HG03354 (cell line): ENCODE data around the gene SNCAIP.

Source experiments
- ATAC-seq: cut with Tn5 transposase; IDR thresholded peaks from one replicate; pipeline ENCODE4 v1.9.1; 2021; ENCODE audit warnings: mild to moderate bottlenecking; ENCODE audit not compliant: unreplicated experiment, poor library complexity, severe bottlenecking

The SNCAIP gene

DNA sequence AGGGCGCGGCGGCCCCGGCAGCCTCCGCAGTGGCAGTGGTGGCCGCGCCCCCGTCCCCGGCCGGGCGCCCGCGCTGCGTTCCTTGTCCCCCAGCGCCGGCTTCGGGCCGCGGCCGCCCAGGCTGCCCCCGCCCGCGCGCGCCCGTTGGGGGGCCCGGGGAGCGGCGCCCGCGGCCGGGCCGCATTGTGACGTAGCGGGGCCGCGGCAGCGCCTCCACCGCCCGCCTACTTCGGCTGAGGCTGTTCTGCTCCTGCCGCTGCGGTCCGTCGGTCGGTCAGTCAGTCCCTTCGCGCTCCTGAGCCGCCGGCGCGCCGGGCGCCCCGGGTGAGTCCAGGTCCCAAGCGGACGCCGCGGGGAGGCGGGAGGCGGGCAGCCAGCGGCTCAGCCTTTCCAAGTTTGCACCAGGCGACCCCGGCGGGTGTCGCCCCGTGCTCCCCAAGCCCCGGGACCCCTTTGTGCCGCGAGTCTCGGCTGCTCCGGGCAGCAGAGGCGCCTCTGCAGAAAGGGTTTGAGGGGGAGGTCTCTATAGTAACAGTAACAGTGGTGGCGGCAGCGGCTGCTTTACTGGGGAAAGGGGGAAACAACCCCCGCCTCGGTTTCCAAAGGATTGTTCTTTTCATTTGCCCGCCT lies at the start of gene SNCAIP:
Gene SNCAIP (plus strand): TSS at position 277 of the 630 bp plus-strand sequence. CDS start 78,898 bp downstream, outside the sequence.
- ATAC-seq: peak; percentile 70

- no peak for ATAC-seq
These were observed 48.5 kb upstream of the SNCAIP start for GRCh38 chr5:122263352-122264030.

DNA sequence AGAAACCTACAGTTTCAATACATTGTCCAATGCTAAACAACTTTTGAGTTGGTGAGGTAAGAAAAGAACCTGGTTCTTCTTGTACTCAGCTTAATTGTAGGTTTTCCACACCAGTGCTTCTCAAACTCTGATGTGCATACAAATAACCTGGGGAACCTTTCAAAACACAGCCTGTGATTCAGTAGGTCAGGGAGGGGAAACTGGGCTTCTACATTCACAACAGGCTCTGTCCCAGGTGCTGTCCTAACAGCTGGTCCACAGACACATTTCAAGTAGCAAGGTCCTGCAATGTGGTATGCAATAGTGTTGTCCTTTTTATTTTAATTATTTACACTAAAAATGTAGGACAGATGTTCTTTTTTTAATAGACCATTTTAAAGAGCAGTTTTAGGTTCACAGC lies 47.4 kb upstream of the SNCAIP start:
- ATAC-seq: no peak

GRCh38 chr5:122267185-122267584 lies 44.9 kb upstream of the SNCAIP start:
- ATAC-seq: no peak

- no peak for ATAC-seq
These were observed 38.3 kb upstream of the SNCAIP start for GRCh38 chr5:122273696-122274095.

GRCh38 chr5:122283592-122283991 lies 28.4 kb upstream of the SNCAIP start:
- no peak for ATAC-seq

GRCh38 chr5:122286541-122286940 lies 25.5 kb upstream of the SNCAIP start:
- ATAC-seq: no peak

GRCh38 chr5:122287101-122287500 lies 24.9 kb upstream of the SNCAIP start:
- no peak for ATAC-seq

- no peak for ATAC-seq
These were observed 20.8 kb upstream of the SNCAIP start for GRCh38 chr5:122291000-122291901.

GRCh38 chr5:122292332-122292731 lies 19.7 kb upstream of the SNCAIP start:
- no peak for ATAC-seq

DNA sequence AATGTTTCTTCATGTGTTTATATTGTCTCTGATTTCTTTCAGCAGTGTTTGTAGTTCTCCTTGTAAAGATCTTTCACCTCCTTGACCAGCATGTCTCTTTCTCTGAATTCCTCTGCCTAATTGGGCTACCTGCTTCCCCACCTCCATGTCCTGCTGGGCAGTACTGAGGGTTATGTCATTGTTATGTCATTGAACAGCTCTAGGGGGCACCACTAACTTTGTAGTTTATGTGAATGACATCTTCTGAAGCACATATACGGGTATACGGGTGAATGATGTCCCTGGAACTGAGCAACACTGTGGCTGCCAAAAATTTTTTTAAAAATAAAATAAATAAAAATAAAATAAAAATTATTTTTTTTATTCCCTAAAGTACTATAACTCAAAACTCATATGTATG lies 16.9 kb upstream of the SNCAIP start:
- no peak for ATAC-seq

DNA sequence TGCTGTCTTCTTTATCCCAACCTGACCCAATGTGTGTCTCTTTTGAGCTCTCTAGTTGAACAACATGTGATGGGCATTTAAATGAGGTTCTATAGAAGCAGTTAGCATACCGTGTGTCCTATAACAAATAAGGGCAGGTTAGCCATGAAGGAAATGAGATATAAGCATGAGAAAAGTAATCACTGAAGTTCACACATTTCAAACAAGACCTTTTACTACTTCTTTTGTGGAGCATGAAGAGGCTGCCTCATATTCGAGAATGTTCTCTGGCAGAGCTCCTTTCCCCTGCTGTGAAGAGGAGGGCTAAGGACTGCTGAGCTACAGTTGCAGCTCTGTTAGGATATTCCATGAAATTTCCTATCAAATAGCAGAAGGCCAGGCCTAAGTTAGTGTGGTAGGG lies 15.2 kb upstream of the SNCAIP start:
- ATAC-seq: no peak

DNA sequence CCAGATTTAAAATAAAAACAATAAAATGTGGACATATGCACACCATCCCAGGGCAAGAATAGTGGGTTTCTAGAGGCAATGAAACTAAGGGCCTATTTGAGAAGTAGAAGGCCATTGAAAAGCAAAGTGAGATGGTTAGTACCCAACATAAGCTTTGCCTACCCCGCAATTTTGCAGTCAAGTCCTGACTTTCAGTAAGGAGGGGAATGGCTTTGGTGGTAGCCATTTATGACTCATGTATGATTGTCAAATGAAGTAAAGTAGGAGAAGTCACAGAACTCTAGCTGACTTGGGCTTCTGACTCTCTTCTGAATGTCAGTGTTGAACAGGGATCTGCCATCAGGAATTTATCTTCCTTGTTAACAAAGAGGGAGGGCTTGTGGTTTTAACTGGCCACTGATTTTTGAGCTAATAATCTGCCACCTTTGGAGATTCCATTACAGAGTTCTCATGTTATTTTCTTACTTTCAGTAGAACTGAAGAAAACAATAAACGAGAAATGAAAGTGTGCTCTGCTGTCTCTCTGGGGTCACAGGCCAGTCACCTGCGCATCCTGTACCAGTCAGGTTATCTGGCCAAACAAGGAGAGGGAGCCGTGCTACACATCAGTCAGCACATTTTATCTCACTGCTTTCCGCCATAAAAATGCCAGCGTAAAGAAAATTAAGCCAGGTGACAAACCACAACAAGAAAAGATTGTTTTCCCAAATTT lies 14.3 kb upstream of the SNCAIP start:
- peak; percentile 92 for ATAC-seq

- peak; percentile 38 for ATAC-seq
These were observed 11.7 kb upstream of the SNCAIP start for GRCh38 chr5:122300374-122300773.

GRCh38 chr5:122301016-122301415 lies 11.0 kb upstream of the SNCAIP start:
- no peak for ATAC-seq

- ATAC-seq: no peak
These were observed 7.4 kb upstream of the SNCAIP start for GRCh38 chr5:122304471-122305215.

DNA sequence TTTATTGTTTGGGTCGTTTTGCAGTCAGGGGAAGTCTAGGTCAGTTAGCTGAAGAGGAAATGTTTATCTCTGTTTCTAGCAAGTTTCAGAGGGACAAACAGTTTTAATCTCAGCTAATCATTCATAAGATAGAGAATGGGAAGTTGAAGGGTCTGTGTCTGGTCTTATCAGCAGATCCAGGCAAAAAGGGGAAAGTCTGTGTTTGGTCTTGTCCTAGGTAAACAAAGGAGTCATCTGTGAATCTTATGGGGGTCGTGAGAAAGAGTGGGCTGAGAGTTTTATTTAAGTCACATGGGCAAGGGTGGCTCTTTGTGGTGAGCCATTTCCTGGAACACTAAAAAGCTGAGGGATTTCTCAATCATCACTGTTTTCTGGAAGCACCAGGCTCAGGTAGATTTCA lies 5.6 kb upstream of the SNCAIP start:
- no peak for ATAC-seq

GRCh38 chr5:122310889-122311288 lies 1.1 kb upstream of the SNCAIP start:
- no peak for ATAC-seq

GRCh38 chr5:122311497-122311960 lies 508 bp upstream of the SNCAIP start:
- ATAC-seq: peak; percentile 11
